K562 (cell line): ENCODE measurements around the gene ITPA. TPM values are rescaled to one million over a fixed set of nuclear protein-coding genes. Genes with fewer than 3 reads are reported as not detected.

Experiments
- ATAC-seq: fragments of 200-7000 bp; cut with Tn5 transposase; 3 replicates; pipeline ENCODE4 v1.9.1; 2020; ENCODE audit warnings: moderate library complexity
- BruUV-seq: library from RNA; stranded (reverse); fragments of 400-500 nt; replicated peaks from 2 replicates; lab custom pipeline; 2021; lab: Mats Ljungman, UMichigan
- CTCF ChIA-PET: fragments of 300-600 bp; formaldehyde crosslinking; extraction: SDS; loops from one replicate; lab custom pipeline; 2021; ENCODE audit warnings: low intra/inter-chr PET ratio; lab: Yijun Ruan, JAX
- POLR2A ChIA-PET: fragments of 300-600, 350-650 bp; sonication (Branson Sonifier 250); formaldehyde crosslinking; extraction: SDS; loops from one replicate; lab custom pipeline; 2021; ENCODE audit warnings: antibody characterized with exemption, inconsistent platforms; lab: Yijun Ruan, JAX
- DNase-seq, 4 experiments: peaks; one replicate each; pipeline versions ENCODE4 v3.0.0 to v3.0.0-alpha.2; 2011 to 2018; ENCODE audit warnings: low spot score in 3 of 4, mixed read lengths in 3 of 4; ENCODE audit errors: extremely low read depth in 1 of 4
- FAIRE-seq: peaks from 2 replicates; lab custom pipeline; 2011; peaks lifted over from hg19 to GRCh38; lab: Jason Lieb, UNC
- H2AFZ ChIP-seq: 2 replicates; pipeline ENCODE4 v1.6.0; 2011; ENCODE audit warnings: low read depth, low read length, control low read depth, inconsistent platforms
- H3K27ac ChIP-seq: fragments of 200-600 bp; 3 replicates; pipeline ENCODE4 v1.8.0; 2011; ENCODE audit warnings: low read depth, mild to moderate bottlenecking, control low read depth, inconsistent platforms, low read length, moderate library complexity, mixed read lengths; ENCODE audit errors: extremely low read depth
- H3K27me3 ChIP-seq, 2 experiments: fragments of 300-600 bp in 1 of 2; 2 replicates in 1 of 2; 3 replicates in 1 of 2; pipeline versions ENCODE4 v1.6.0 to v1.8.0; 2011; ENCODE audit warnings: inconsistent platforms in 2 of 2, low read length in 2 of 2, mild to moderate bottlenecking in 1 of 2, mixed read lengths in 1 of 2, moderate library complexity in 1 of 2; ENCODE audit not compliant: control insufficient read depth in 2 of 2, insufficient read depth in 2 of 2
- H3K36me3 ChIP-seq: fragments of 300-600 bp; 3 replicates; pipeline ENCODE4 v1.8.0; 2011; ENCODE audit warnings: mild to moderate bottlenecking, low read length, inconsistent platforms; ENCODE audit not compliant: control insufficient read depth, insufficient read depth
- H3K4me1 ChIP-seq, 2 experiments: fragments of 200-600 bp in 1 of 2; replicated peaks in 1 of 2; 2 replicates in 1 of 2; 3 replicates in 1 of 2; pipeline versions ENCODE4 v1.5.1 to v1.8.0; 2011; ENCODE audit warnings: inconsistent platforms in 2 of 2, low read length in 2 of 2, mild to moderate bottlenecking in 1 of 2, mixed read lengths in 1 of 2, moderate library complexity in 1 of 2; ENCODE audit not compliant: control insufficient read depth in 2 of 2, insufficient read depth in 2 of 2
- H3K4me2 ChIP-seq: 2 replicates; pipeline ENCODE4 v1.6.1; 2011; ENCODE audit warnings: low read length, control low read depth, inconsistent platforms, mixed read lengths; ENCODE audit not compliant: insufficient read depth
- H3K4me3 ChIP-seq: fragments of 200-600 bp; sonication (generic), shearing (Covaris generic); 2 replicates; pipeline ENCODE4 v1.5.1; 2016; ENCODE audit warnings: control low read depth, inconsistent platforms
- H3K79me2 ChIP-seq: fragments of 200-600 bp; 3 replicates; pipeline ENCODE4 v1.8.0; 2011; ENCODE audit warnings: low read length, inconsistent platforms; ENCODE audit not compliant: control insufficient read depth, insufficient read depth
- H3K9ac ChIP-seq, 2 experiments: 2 replicates each; pipeline versions ENCODE4 v1.6.0 to v1.6.1; 2011; ENCODE audit warnings: low read depth in 2 of 2, low read length in 2 of 2, control low read depth in 1 of 2, inconsistent platforms in 1 of 2, mild to moderate bottlenecking in 1 of 2, mixed read lengths in 1 of 2; ENCODE audit not compliant: insufficient read depth in 1 of 2
- H3K9me1 ChIP-seq: one replicate; pipeline ENCODE4 v1.6.0; 2011; ENCODE audit warnings: inconsistent platforms, mild to moderate bottlenecking, low read length, moderate library complexity; ENCODE audit not compliant: control insufficient read depth, insufficient read depth
- H3K9me3 ChIP-seq: replicated peaks from 2 replicates; pipeline ENCODE4 v1.5.1; 2011; ENCODE audit warnings: low read depth, low read length, inconsistent platforms; ENCODE audit not compliant: control insufficient read depth, insufficient read depth
- H4K20me1 ChIP-seq: replicated peaks from 2 replicates; pipeline ENCODE4 v1.6.1; 2011; ENCODE audit warnings: low read length, inconsistent platforms, mixed read lengths; ENCODE audit not compliant: control insufficient read depth, insufficient read depth
- BCOR ChIP-seq: fragments of 450-650 bp; IDR thresholded peaks from 2 replicates; pipeline ENCODE4 v1.6.1; 2016
- BRCA1 ChIP-seq, 2 experiments: fragments of 450-650 bp in 1 of 2; sonication (generic) in 1 of 2; formaldehyde crosslinking in 1 of 2; IDR thresholded peaks; 2 replicates each; pipeline versions ENCODE4 v1.5.0 to v1.6.1; 2017 to 2020; ENCODE audit warnings: mild to moderate bottlenecking in 1 of 2, missing genetic modification reagents in 1 of 2
- HNRNPLL ChIP-seq: fragments of 200-400 bp; formaldehyde crosslinking; IDR thresholded peaks from 2 replicates; pipeline ENCODE4 v1.6.1; 2017; ENCODE audit warnings: low read length, low read depth, mild to moderate bottlenecking; ENCODE audit not compliant: poor library complexity, severe bottlenecking
- IFI16 ChIP-seq: fragments of 250-450 bp; sonication (Bioruptor Pico); IDR thresholded peaks from 2 replicates; pipeline ENCODE4 v2.1.2; 2022; ENCODE audit warnings: mild to moderate bottlenecking, inconsistent platforms
- NBN ChIP-seq: fragments of 450-650 bp; IDR thresholded peaks from 2 replicates; pipeline ENCODE4 v1.6.1; 2016; ENCODE audit warnings: low read depth, mild to moderate bottlenecking
- NFIX ChIP-seq: fragments of 250-450 bp; sonication (Bioruptor Pico); IDR thresholded peaks from 2 replicates; pipeline ENCODE4 v1.4.0; 2020; ENCODE audit warnings: low read depth, mild to moderate bottlenecking, moderate library complexity
- NR2C2 ChIP-seq, 2 experiments: fragments of 200-800 bp in 1 of 2; sonication (Bioruptor generic) in 1 of 2; sonication (generic) in 1 of 2; formaldehyde crosslinking in 1 of 2; IDR thresholded peaks; 2 replicates each; pipeline versions ENCODE4 v1.6.1 to v1.8.0; 2016 to 2022; ENCODE audit warnings: mild to moderate bottlenecking in 1 of 2, missing compliant biosample characterization in 1 of 2, missing genetic modification characterization in 1 of 2, missing genetic modification reagents in 1 of 2
- NRF1 ChIP-seq, 2 experiments: fragments of 450-650 bp; IDR thresholded peaks in 1 of 2; conservative IDR thresholded peaks in 1 of 2; 2 replicates each; pipeline ENCODE4 v1.6.1; 2014; ENCODE audit warnings: mild to moderate bottlenecking in 2 of 2
- PHTF2 ChIP-seq: fragments of 250-450 bp; sonication (Bioruptor Pico); IDR thresholded peaks from 2 replicates; pipeline ENCODE4 v1.5.0; 2021; ENCODE audit warnings: mild to moderate bottlenecking
- RAD21 ChIP-seq, 2 experiments: fragments of 250-450 bp in 1 of 2; fragments of 450-650 bp in 1 of 2; sonication (Bioruptor Pico) in 1 of 2; formaldehyde crosslinking in 1 of 2; IDR thresholded peaks in 1 of 2; conservative IDR thresholded peaks in 1 of 2; 2 replicates each; pipeline versions ENCODE4 v1.4.0 to v1.8.0; 2020 to 2022; ENCODE audit warnings: mild to moderate bottlenecking in 2 of 2, moderate library complexity in 1 of 2
- RNF2 ChIP-seq: sonication (generic); IDR thresholded peaks from 2 replicates; pipeline ENCODE4 v1.6.1; 2016
- TEAD2 ChIP-seq: fragments of 450-650 bp; IDR thresholded peaks from 2 replicates; pipeline ENCODE4 v1.6.1; 2016; ENCODE audit warnings: missing genetic modification characterization, control low read depth, missing compliant biosample characterization
- ZNF263 ChIP-seq: sonication (generic); formaldehyde crosslinking; IDR thresholded peaks from 2 replicates; pipeline ENCODE4 v1.8.0; 2022; ENCODE audit warnings: mild to moderate bottlenecking, missing genetic modification reagents, borderline replicate concordance
- ZNF431 ChIP-seq: sonication (generic); formaldehyde crosslinking; IDR thresholded peaks from 2 replicates; pipeline ENCODE4 v1.8.0; 2022; ENCODE audit warnings: mild to moderate bottlenecking, missing genetic modification reagents
- in situ Hi-C: fragments of 300-500 bp; cut with MboI; formaldehyde crosslinking; loops from 4 replicates; pipeline ENCODE4 v1.15.0; 2018; ENCODE audit warnings: inconsistent platforms, mixed read lengths
- intact Hi-C: fragments of 100-400 bp; cut with micrococcal nuclease; formaldehyde crosslinking; loops from 2 replicates; pipeline ENCODE4 v1.14.2; 2022
- polyA plus RNA-seq, 8 experiments: library from polyadenylated mRNA; depleted of rRNA in 4 of 8; stranded (reverse) in 5 of 8; unstranded in 3 of 8; fragments of >200 nt; fragmentation: Nextera tagmentation in 2 of 8; fragmentation: Illumina TruSeq in 1 of 8; extraction: Ambion mirVana in 2 of 8; extraction: Trizol in 1 of 8; gene quantifications; 2 replicates each; pipeline versions ENCODE4 v1.2.1 to v1.2.3, GENCODE V29; 2011 to 2014; ENCODE audit warnings: inconsistent platforms in 1 of 8, missing spikeins in 1 of 8
- total RNA-seq, 7 experiments: library from RNA; depleted of rRNA in 6 of 7; stranded (reverse); fragments of >200 nt in 6 of 7; fragmentation: Illumina TruSeq in 2 of 7; extraction: Trizol in 2 of 7; gene quantifications; 2 replicates each; pipeline versions ENCODE4 v1.2.1 to v1.2.3, GENCODE V29; 2011 to 2021; ENCODE audit warnings: low replicate concordance in 1 of 7
- TF ChIP-seq, protein P1 (sequence below), 2 experiments: fragments of 450-650 bp; IDR thresholded peaks; 2 replicates each; pipeline ENCODE4 v1.6.1; 2016; ENCODE audit warnings: mild to moderate bottlenecking in 2 of 2, borderline replicate concordance in 1 of 2, low read depth in 1 of 2, moderate library complexity in 1 of 2

The ITPA gene
- total and polyA plus RNA-seq, 9 of the 15 experiments (the other 6 are each of a cell fraction or from before 2014, with no cell fraction given): 5.0 to 79.7 (median 36.7) TPM

DNA sequence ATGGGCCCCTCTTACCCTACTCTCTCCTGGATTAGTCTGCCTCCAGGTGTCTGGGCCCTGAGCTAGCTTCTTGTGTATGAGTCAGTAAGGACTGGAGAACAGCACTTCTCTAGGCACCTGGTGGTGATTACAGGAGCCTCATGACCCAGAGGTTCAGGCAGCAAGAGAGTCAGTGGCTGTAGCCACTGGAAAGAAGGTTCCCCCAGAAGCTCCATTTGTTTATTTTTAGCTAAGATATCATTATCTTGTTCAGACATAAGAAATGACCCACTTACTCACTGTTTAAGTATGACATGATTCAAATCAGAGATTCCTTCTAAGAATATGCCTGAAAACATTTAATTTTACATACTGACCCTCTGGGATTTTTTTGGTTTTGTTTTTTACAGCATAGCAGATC, 53.3 kb downstream of the ITPA start:
- DNase-seq: no peak
- POLR2A ChIA-PET: interaction anchor here (0.5 kb wide), 1 partner anchor 15 kb away, joined by 3 read pairs; no protein-coding TSS in a partner anchor
- ATAC-seq: no peak
- in situ Hi-C loops (no loop called here), intact Hi-C loops (no loop called here)
- H3K79me2 ChIP-seq: no peaks in the 10 kb centered on the region
- no peak overlapping the region for H3K9ac ChIP-seq
- H3K4me1 ChIP-seq: no peaks in the 10 kb centered on the region
- no peak for FAIRE-seq
- H3K36me3 ChIP-seq: no peaks in the 10 kb centered on the region
- no peaks in the 10 kb centered on the region for H3K27me3 ChIP-seq
- no peak overlapping the region for H3K4me2 ChIP-seq
- no peak overlapping the region for H2AFZ ChIP-seq
- H3K9me3 ChIP-seq: no peaks in the 10 kb centered on the region
- no TSS peak for BruUV-seq
- no peak overlapping the region for H3K4me3 ChIP-seq
- CTCF ChIA-PET: no interaction called here
- no peak overlapping the region for H3K27ac ChIP-seq
- no peaks in the 10 kb centered on the region for H3K9me1 ChIP-seq
- H4K20me1 ChIP-seq: no peaks in the 10 kb centered on the region
- TF ChIP-seq ZNF431 (CRISPR knock-in tag): no peak
- no peak for TF ChIP-seq RNF2
- no peak for TF ChIP-seq TEAD2 (tag)
- no peak for TF ChIP-seq ZNF263
- TF ChIP-seq NBN: no peak
- no peak for TF ChIP-seq RAD21 (CRISPR knock-in tag; conservative IDR thresholded peaks at IDR 0.05 in 1 of 2, IDR thresholded peaks at IDR 0.05 in 1 of 2)
- TF ChIP-seq PHTF2 (CRISPR knock-in tag): no peak
- TF ChIP-seq IFI16: no peak
- TF ChIP-seq, protein P1, sequence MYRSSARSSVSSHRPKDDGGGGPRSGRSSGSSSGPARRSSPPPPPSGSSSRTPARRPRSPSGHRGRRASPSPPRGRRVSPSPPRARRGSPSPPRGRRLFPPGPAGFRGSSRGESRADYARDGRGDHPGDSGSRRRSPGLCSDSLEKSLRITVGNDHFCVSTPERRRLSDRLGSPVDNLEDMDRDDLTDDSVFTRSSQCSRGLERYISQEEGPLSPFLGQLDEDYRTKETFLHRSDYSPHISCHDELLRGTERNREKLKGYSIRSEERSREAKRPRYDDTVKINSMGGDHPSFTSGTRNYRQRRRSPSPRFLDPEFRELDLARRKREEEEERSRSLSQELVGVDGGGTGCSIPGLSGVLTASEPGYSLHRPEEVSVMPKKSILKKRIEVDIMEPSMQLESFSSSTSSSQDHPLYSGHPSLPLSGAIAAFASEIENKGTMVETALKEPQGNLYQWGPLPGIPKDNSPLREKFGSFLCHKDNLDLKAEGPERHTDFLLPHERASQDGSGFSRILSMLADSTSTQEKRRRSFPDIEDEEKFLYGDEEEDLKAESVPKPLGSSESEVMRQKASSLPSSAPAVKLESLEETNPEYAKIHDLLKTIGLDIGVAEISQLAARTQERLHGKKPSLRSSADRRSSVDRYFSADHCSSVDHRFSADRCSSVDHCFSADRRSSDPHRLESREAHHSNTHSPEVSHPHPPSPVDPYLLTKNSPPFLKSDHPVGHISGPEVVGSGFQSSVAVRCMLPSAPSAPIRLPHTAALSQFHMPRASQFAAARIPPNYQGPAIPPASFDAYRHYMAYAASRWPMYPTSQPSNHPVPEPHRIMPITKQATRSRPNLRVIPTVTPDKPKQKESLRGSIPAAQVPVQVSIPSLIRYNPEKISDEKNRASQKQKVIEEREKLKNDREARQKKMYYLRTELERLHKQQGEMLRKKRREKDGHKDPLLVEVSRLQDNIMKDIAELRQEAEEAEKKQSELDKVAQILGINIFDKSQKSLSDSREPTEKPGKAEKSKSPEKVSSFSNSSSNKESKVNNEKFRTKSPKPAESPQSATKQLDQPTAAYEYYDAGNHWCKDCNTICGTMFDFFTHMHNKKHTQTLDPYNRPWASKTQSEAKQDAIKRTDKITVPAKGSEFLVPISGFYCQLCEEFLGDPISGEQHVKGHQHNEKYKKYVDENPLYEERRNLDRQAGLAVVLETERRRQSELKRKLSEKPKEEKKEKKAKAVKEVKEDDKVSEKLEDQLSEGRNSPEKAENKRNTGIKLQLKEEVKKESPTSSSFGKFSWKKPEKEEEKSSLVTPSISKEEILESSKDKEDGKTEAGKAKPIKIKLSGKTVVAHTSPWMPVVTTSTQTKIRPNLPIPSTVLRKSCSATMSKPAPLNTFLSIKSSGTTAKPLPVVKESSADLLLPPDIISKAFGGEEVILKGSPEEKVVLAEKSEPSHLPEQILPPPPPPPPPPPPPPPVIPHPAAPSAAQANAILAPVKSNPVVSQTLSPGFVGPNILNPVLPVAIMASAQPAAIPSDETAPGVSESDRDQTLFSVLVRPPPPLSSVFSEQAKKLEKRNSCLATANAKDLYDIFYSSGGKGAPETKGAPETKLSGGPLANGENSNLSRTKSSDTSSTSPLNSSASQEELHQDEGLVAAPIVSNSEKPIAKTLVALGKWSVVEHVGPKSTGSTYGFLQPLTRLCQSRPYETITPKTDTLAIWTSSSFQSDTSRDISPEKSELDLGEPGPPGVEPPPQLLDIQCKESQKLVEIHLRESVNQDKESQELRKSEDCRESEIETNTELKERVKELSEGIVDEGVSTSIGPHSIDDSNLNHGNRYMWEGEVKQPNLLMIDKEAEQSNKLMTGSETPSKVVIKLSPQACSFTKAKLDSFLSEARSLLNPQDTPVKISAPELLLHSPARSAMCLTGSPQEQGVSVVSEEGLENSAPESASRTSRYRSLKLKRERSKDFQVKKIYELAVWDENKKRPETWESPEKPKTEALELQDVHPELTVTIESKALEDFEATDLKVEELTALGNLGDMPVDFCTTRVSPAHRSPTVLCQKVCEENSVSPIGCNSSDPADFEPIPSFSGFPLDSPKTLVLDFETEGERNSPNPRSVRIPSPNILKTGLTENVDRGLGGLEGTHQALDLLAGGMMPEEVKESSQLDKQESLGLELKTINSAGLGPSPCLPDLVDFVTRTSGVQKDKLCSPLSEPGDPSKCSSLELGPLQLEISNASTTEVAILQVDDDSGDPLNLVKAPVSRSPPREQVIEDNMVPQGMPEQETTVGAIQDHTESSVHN (IDR thresholded peaks at IDR 0.05; ENCODE audit: borderline replicate concordance in 1 of 2, low read depth in 1 of 2): no peak
- TF ChIP-seq BRCA1 (IDR thresholded peaks at IDR 0.05): no peak
- TF ChIP-seq BRCA1 (CRISPR knock-in tag; IDR thresholded peaks at IDR 0.05): no peak
- no peak for TF ChIP-seq BCOR
- TF ChIP-seq HNRNPLL: no peak
- TF ChIP-seq NFIX (CRISPR knock-in tag): no peak
- no peak for TF ChIP-seq NR2C2 (CRISPR knock-in tag; IDR thresholded peaks at IDR 0.05)
- TF ChIP-seq NR2C2 (tag; IDR thresholded peaks at IDR 0.05): no peak
- no peak for TF ChIP-seq NRF1 (conservative IDR thresholded peaks at IDR 0.05 in 1 of 2, IDR thresholded peaks at IDR 0.05 in 1 of 2)
